ENCODE results near the gene TMEM139. TPM values are rescaled to one million over a fixed set of nuclear protein-coding genes. Genes with fewer than 3 reads are reported as not detected.

The TMEM139 gene
- total RNA-seq, 1 experiment from 2014 or later = not detected

DNA sequence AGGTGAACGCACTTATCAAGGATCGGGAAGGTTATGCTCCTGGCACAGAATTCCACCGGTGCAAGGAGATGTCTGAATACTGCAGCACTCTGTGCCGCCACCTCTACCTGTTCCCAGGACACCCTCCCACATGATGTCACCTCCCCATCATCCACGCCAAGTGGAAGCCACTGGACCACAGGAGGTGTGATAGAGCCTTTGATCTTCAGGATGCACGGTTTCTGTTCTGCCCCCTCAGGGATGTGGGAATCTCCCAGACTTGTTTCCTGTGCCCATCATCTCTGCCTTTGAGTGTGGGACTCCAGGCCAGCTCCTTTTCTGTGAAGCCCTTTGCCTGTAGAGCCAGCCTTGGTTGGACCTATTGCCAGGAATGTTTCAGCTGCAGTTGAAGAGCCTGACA lies 20.2 kb downstream of the TMEM139 start:
- Histone ChIP-seq H3K36me3 (ENCODE audit: insufficient read depth, low read length, poor library complexity, severe bottlenecking) (peaks cover 85% of the 10 kb centered on the region), H3K27ac (ENCODE audit: low read depth, low read length, poor library complexity, severe bottlenecking) (no peak overlapping the region), H3K27me3 (replicated peaks; ENCODE audit: insufficient read depth, low read depth, low read length, poor library complexity) (no peaks in the 10 kb centered on the region), H3K4me1 (ENCODE audit: insufficient read depth, low read length, poor library complexity, severe bottlenecking) (no peaks in the 10 kb centered on the region), H3K9me3 (ENCODE audit: low read depth, low read length, poor library complexity, severe bottlenecking) (no peaks in the 10 kb centered on the region), H3K4me3 (ENCODE audit: low read depth, low read length, poor library complexity, severe bottlenecking) (no peak overlapping the region)
- ChIA-PET CTCF (interaction anchor here (0.5 to 0.8 kb wide), 2 partner anchors 64 to 161 kb away, joined by 3 read pairs; no protein-coding TSS in a partner anchor), POLR2A (ENCODE audit: low non-redundant PET) (no interaction called here)
- TF ChIP-seq CTCF (conservative IDR thresholded peaks at IDR 0.05; ENCODE audit: low read depth, low read length) = no peak
- no peak for TF ChIP-seq EZH2 (IDR thresholded peaks at IDR 0.05; ENCODE audit: borderline replicate concordance, low read depth, low read length, poor library complexity, severe bottlenecking)
- no peak for DNase-seq (ENCODE audit: low spot score)
- BruUV-seq (replicated peaks) = no TSS peak
- intact Hi-C loops (cut with micrococcal nuclease; ENCODE audit: unreplicated experiment) = loop anchor here (1.0 to 5.0 kb wide), 2 partner anchors 65 to 112 kb away; no protein-coding TSS in a partner anchor

DNA sequence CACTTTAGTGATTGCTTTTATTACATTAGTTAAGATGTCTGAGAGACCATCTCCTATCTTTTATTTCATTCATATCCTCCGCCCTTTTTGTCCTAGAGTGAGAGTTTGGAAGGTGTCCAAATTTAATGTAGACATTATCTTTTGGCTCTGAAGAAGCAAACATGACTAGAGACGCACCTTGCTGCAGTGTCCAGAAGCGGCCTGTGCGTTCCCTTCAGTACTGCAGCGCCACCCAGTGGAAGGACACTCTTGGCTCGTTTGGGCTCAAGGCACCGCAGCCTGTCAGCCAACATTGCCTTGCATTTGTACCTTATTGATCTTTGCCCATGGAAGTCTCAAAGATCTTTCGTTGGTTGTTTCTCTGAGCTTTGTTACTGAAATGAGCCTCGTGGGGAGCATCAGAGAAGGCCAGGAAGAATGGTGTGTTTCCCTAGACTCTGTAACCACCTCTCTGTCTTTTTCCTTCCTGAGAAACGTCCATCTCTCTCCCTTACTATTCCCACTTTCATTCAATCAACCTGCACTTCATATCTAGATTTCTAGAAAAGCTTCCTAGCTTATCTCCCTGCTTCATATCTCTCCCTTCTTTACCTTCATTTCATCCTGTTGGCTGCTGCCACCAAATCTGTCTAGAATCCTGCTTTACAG lies 20.8 kb downstream of the TMEM139 start:
- TF ChIP-seq EZH2 (IDR thresholded peaks at IDR 0.05; ENCODE audit: borderline replicate concordance, low read depth, low read length, poor library complexity, severe bottlenecking) = no peak
- TF ChIP-seq CTCF (conservative IDR thresholded peaks at IDR 0.05; ENCODE audit: low read depth, low read length) = peak; percentile 87
- ChIA-PET POLR2A (ENCODE audit: low non-redundant PET) (no interaction called here), CTCF (interaction anchor here (0.5 to 0.8 kb wide), 2 partner anchors 65 to 160 kb away, joined by 3 read pairs; no protein-coding TSS in a partner anchor)
- H3K9me3 ChIP-seq (ENCODE audit: low read depth, low read length, poor library complexity, severe bottlenecking) = no peaks in the 10 kb centered on the region
- intact Hi-C loops (cut with micrococcal nuclease; ENCODE audit: unreplicated experiment) = loop anchor here (1.0 to 5.0 kb wide), 2 partner anchors 65 to 112 kb away; no protein-coding TSS in a partner anchor
- peaks cover 79% of the 10 kb centered on the region for H3K36me3 ChIP-seq (ENCODE audit: insufficient read depth, low read length, poor library complexity, severe bottlenecking)
- H3K4me3 ChIP-seq (ENCODE audit: low read depth, low read length, poor library complexity, severe bottlenecking) = no peak overlapping the region
- no peak overlapping the region for H3K27ac ChIP-seq (ENCODE audit: low read depth, low read length, poor library complexity, severe bottlenecking)
- H3K27me3 ChIP-seq (replicated peaks; ENCODE audit: insufficient read depth, low read depth, low read length, poor library complexity) = no peaks in the 10 kb centered on the region
- no peaks in the 10 kb centered on the region for H3K4me1 ChIP-seq (ENCODE audit: insufficient read depth, low read length, poor library complexity, severe bottlenecking)
- TSS peak; percentile 15 for BruUV-seq (replicated peaks)
- DNase-seq (ENCODE audit: low spot score) = peak; percentile 68

- H3K4me1 ChIP-seq (ENCODE audit: insufficient read depth, low read length, poor library complexity, severe bottlenecking) = no peaks in the 10 kb centered on the region
- no peak overlapping the region for H3K27ac ChIP-seq (ENCODE audit: low read depth, low read length, poor library complexity, severe bottlenecking)
- no peak overlapping the region for H3K4me3 ChIP-seq (ENCODE audit: low read depth, low read length, poor library complexity, severe bottlenecking)
- POLR2A ChIA-PET (ENCODE audit: low non-redundant PET) = no interaction called here
- intact Hi-C loops (cut with micrococcal nuclease; ENCODE audit: unreplicated experiment) = loop anchor here (5.0 kb wide), 1 partner anchor 109 kb away; no protein-coding TSS in a partner anchor
- TF ChIP-seq EZH2 (IDR thresholded peaks at IDR 0.05; ENCODE audit: borderline replicate concordance, low read depth, low read length, poor library complexity, severe bottlenecking) = no peak
- TF ChIP-seq CTCF (conservative IDR thresholded peaks at IDR 0.05; ENCODE audit: low read depth, low read length) = no peak
- H3K36me3 ChIP-seq (ENCODE audit: insufficient read depth, low read length, poor library complexity, severe bottlenecking) = peaks cover 51% of the 10 kb centered on the region
- no TSS peak for BruUV-seq (replicated peaks)
- DNase-seq (ENCODE audit: low spot score) = no peak
- H3K27me3 ChIP-seq (replicated peaks; ENCODE audit: insufficient read depth, low read depth, low read length, poor library complexity) = no peaks in the 10 kb centered on the region
- CTCF ChIA-PET = interaction anchor here (0.7 to 1.6 kb wide), 2 partner anchors 16 to 68 kb away, joined by 4 to 9 read pairs; no protein-coding TSS in a partner anchor
- H3K9me3 ChIP-seq (ENCODE audit: low read depth, low read length, poor library complexity, severe bottlenecking) = no peaks in the 10 kb centered on the region
Observed at GRCh38 chr7:143308632-143309031, 23.9 kb downstream of the TMEM139 start.

Measured in A673 (cell line).